Measurements from ENCODE around the gene STK39. TPM values are rescaled to one million over a fixed set of nuclear protein-coding genes. Genes with fewer than 3 reads are reported as not detected.

Gene STK39
- total and polyA plus RNA-seq, 4 donors = 8.5 to 18.7 (median 11.2) TPM

DNA sequence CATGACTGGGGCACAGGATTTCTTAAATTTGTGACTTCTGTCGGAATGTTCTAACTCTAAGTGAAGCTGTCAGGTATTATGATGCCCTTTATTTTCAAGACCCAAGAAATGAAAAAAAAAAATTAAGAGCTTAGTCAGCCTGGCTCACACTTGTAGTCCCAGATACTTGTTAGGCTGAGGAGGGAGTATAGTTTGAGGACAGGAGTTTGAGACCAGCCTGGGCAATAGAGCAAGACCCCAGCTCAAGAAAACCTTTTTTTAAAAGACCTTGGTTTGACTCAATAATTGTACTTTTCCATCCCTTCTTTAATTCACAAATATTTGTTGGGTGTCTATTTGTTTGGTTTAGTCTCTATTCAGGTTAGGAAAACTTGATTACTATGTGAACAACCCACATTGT, 310.0 kb downstream of the STK39 start:
- WGBS, 2 donors = 96 to 100% methylated on average over 1 of the region's 1 CpG
- Histone ChIP-seq H3K27me3 (ENCODE audit: control insufficient read depth in 3 of 3, insufficient read depth in 3 of 3, low read length in 2 of 3) (no peaks in the 10 kb centered on the region), H3K4me3 (no peak overlapping the region)

GRCh38 chr2:167935803-167936110, 311.6 kb downstream of the STK39 start:
- ATAC-seq (ENCODE audit: insufficient read depth, low FRiP score) (no peak), DNase-seq (no peak)
- Histone ChIP-seq H3K9ac (ENCODE audit: insufficient read depth in 1 of 2, low read length in 2 of 2) (no peak overlapping the region), H3K9me3 (ENCODE audit: control insufficient read depth in 4 of 4, insufficient read depth in 3 of 4, low read length in 3 of 4) (peaks cover 0 to 2% (median under 1%) of the 10 kb centered on the region in 4 donors), H3K4me1 (ENCODE audit: control insufficient read depth in 5 of 5, insufficient read depth in 5 of 5, low read length in 5 of 5) (no peaks in the 10 kb centered on the region), H3K27ac (ENCODE audit: low read depth in 1 of 2, low read length in 1 of 2) (no peak overlapping the region), H3K4me3 (no peak overlapping the region), H3K36me3 (ENCODE audit: control insufficient read depth in 4 of 4, insufficient read depth in 4 of 4, low read length in 4 of 4) (no peaks in the 10 kb centered on the region), H3K27me3 (ENCODE audit: control insufficient read depth in 3 of 3, insufficient read depth in 3 of 3, low read length in 2 of 3) (no peaks in the 10 kb centered on the region)
- no peak for TF ChIP-seq CTCF (IDR thresholded peaks at IDR 0.05; ENCODE audit: control extremely low read depth, extremely low read depth)
- WGBS, 2 donors = 84 to 89% methylated on average over 4 of the region's 4 CpGs

More for the DNA sequence above, 310.0 kb downstream of the STK39 start:
- no peak for TF ChIP-seq CTCF (IDR thresholded peaks at IDR 0.05; ENCODE audit: control extremely low read depth, extremely low read depth)
- DNase-seq = no peak
- Histone ChIP-seq H3K27ac (ENCODE audit: low read depth in 1 of 2, low read length in 1 of 2) (no peak overlapping the region), H3K9ac (ENCODE audit: insufficient read depth in 1 of 2, low read length in 2 of 2) (no peak overlapping the region), H3K36me3 (ENCODE audit: control insufficient read depth in 4 of 4, insufficient read depth in 4 of 4, low read length in 4 of 4) (no peaks in the 10 kb centered on the region), H3K9me3 (ENCODE audit: control insufficient read depth in 4 of 4, insufficient read depth in 3 of 4, low read length in 3 of 4) (peaks cover 0 to 2% (median under 1%) of the 10 kb centered on the region in 4 donors), H3K4me1 (ENCODE audit: control insufficient read depth in 5 of 5, insufficient read depth in 5 of 5, low read length in 5 of 5) (no peaks in the 10 kb centered on the region)
- ATAC-seq (ENCODE audit: insufficient read depth, low FRiP score) = no peak

DNA sequence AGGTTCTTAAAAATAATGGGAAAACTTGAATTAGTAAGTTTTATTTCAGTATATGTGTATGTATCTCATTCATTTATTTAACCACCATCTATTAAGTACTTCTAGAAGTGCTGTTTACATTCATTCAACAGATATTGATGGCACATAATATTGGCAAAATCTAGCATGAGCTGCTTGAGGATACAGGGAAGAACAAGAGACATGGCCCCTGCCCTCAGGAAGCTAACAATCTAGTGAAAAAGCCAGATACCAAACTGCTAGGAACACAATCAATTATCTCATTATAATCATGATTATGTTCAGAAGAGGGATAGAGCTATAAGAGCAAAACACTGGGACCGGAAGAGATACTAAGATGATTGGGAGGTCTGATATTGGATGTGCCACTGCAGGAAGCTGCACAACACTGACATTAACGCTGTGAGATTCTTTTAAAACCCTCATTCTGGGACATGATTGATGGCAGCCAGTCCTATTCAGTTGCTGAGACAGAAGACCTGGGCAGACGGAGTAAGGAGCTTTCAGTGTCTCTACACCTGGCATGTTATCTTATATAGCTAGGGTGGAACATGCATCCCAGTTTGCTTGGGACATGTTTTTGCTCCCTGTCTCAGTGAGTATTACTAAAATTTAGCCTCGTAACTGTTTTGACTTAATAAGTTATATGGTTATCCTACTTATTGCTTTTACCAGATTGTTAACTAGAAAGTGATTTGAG, 314.1 kb downstream of the STK39 start:
- no peak for ATAC-seq (ENCODE audit: insufficient read depth, low FRiP score)
- Histone ChIP-seq H3K36me3 (ENCODE audit: control insufficient read depth in 4 of 4, insufficient read depth in 4 of 4, low read length in 4 of 4) (no peaks in the 10 kb centered on the region), H3K4me1 (ENCODE audit: control insufficient read depth in 5 of 5, insufficient read depth in 5 of 5, low read length in 5 of 5) (no peaks in the 10 kb centered on the region), H3K27me3 (ENCODE audit: control insufficient read depth in 3 of 3, insufficient read depth in 3 of 3, low read length in 2 of 3) (no peaks in the 10 kb centered on the region), H3K9ac (ENCODE audit: insufficient read depth in 1 of 2, low read length in 2 of 2) (no peak overlapping the region), H3K27ac (ENCODE audit: low read depth in 1 of 2, low read length in 1 of 2) (no peak overlapping the region), H3K4me3 (no peak overlapping the region), H3K9me3 (ENCODE audit: control insufficient read depth in 4 of 4, insufficient read depth in 3 of 4, low read length in 3 of 4) (peaks cover 0 to 2% (median under 1%) of the 10 kb centered on the region in 4 donors)
- no peak for TF ChIP-seq CTCF (IDR thresholded peaks at IDR 0.05; ENCODE audit: control extremely low read depth, extremely low read depth)
- 92 to 98% methylated on average over 4 of the region's 4 CpGs for WGBS, 2 donors
- no peak for DNase-seq
